Adrenal gland (tissue), 12 donors: ENCODE data around the gene GNB1L. TPM values are rescaled to one million over a fixed set of nuclear protein-coding genes. Genes with fewer than 3 reads are reported as not detected.

ENCODE experiments used
- DNase-seq, 7 donors: peaks; one replicate each; pipeline ENCODE4 v3.0.0-alpha.2; 2019 to 2020
- H3K27ac ChIP-seq, 5 donors: fragments of 200-600 bp; sonication (generic) in 4 of 5; 1 replicate in 3 of 5; 2 replicates in 2 of 5; pipeline versions ENCODE4 v1.5.1 to v1.8.0; 2016 to 2020; ENCODE audit warnings: mild to moderate bottlenecking in 1 of 5
- H3K27me3 ChIP-seq: fragments of 200-600 bp; 2 replicates; pipeline ENCODE4 v1.8.0; 2021
- H3K36me3 ChIP-seq, 2 donors: fragments of 200-600 bp; replicated peaks in 1 of 2; 1 replicate in 1 of 2; 2 replicates in 1 of 2; pipeline versions ENCODE4 v1.5.1 to v1.8.0; 2018 to 2022
- H3K4me1 ChIP-seq, 2 donors: fragments of 200-600 bp; replicated peaks in 1 of 2; 1 replicate in 1 of 2; 2 replicates in 1 of 2; pipeline versions ENCODE4 v1.5.1 to v1.8.0; 2018 to 2021
- H3K4me3 ChIP-seq, 4 donors: fragments of 200-600 bp; sonication (generic) in 3 of 4; one replicate each; pipeline ENCODE4 v1.5.1; 2016 to 2018
- H3K9me3 ChIP-seq, 3 donors: fragments of 200-600 bp; sonication (generic) in 1 of 3; replicated peaks in 1 of 3; 1 replicate in 2 of 3; 2 replicates in 1 of 3; pipeline versions ENCODE4 v1.5.1 to v1.8.0; 2016 to 2021
- CTCF ChIP-seq, 6 experiments: fragments of 450-650 bp in 4 of 6; fragments of 200-600 bp in 2 of 6; sonication (generic) in 1 of 6; IDR thresholded peaks; 1 replicate in 5 of 6; 2 replicates in 1 of 6; pipeline versions ENCODE4 v1.5.1 to v1.8.0; 2016 to 2021; ENCODE audit warnings: antibody characterized with exemption in 6 of 6, mild to moderate bottlenecking in 2 of 6, moderate library complexity in 1 of 6
- POLR2A ChIP-seq, 2 donors: fragments of 450-650 bp; IDR thresholded peaks; one replicate each; pipeline ENCODE4 v1.6.1; 2017; ENCODE audit warnings: antibody characterized with exemption in 2 of 2, mild to moderate bottlenecking in 2 of 2, moderate library complexity in 1 of 2
- WGBS, 4 donors: extraction: QIAGEN DNeasy Blood & Tissue Kit in 2 of 4; methylation state at CpG; one replicate each; pipeline versions ENCODE4 v1.1.5 to v1.1.7; 2013 to 2017; 5-methylcytosine and 5-hydroxymethylcytosine counted together
- intact Hi-C, 2 donors: fragments of 100-400 bp; cut with DNase I; formaldehyde crosslinking; loops; one replicate each; pipeline versions ENCODE4 v1.14.1 to v1.15.0; 2022 to 2023
- polyA plus RNA-seq, 3 donors: library from polyadenylated mRNA; stranded (reverse); fragments of 200-250 nt in 2 of 3; fragments of 350-450 nt in 1 of 3; fragmentation: Illumina TruSeq in 1 of 3; extraction: RNeasy Lipid Tissue Mini Kit (QIAGEN cat#74804) in 1 of 3; gene quantifications; one replicate each; pipeline ENCODE4 v1.2.3, GENCODE V29; 2013 to 2014
- total RNA-seq, 9 donors: library from RNA; depleted of rRNA in 4 of 9; stranded (reverse); fragments of >200 nt in 4 of 9; fragments of 120-200 nt in 1 of 9; fragmentation: NEBNext Ultra II Directional in 1 of 9; extraction: Animal tissue kit (Norgen Biotek cat#: 25700) in 1 of 9; gene quantifications; one replicate each; pipeline versions ENCODE4 v1.1.0 to v1.2.4, GENCODE V29; 2013 to 2023
- donor health status: healthy with polysubstance abuse.
- donor health status: Bipolar disorder and iron deficiency.
- donor health status: DM: yes; HTN: yes; CAD: no.
- donor health status: DM: no; HTN: no; CAD: no.
- donor health status: DM: no; HTN: no; CAD: no.
- donor health status: DM: yes; HTN: yes; CAD: no.

The GNB1L gene
- total and polyA plus RNA-seq, 12 donors, result 0.26 to 6.6 (median 4.2) TPM; not detected in 1

- H3K9me3 ChIP-seq, result no peaks in the 10 kb centered on the region
- TF ChIP-seq POLR2A (IDR thresholded peaks at IDR 0.05), result no peak
- no peak for TF ChIP-seq CTCF (IDR thresholded peaks at IDR 0.05)
- intact Hi-C loops, result no loop called here
- peaks cover 8% of the 10 kb centered on the region in 2 donors for H3K4me1 ChIP-seq
- DNase-seq, result no peak
- H3K27ac ChIP-seq, result no peak overlapping the region
- H3K4me3 ChIP-seq, result no peak overlapping the region
- H3K27me3 ChIP-seq, result no peaks in the 10 kb centered on the region
- H3K36me3 ChIP-seq, result no peaks in the 10 kb centered on the region
- WGBS, 4 donors, result 93 to 96% (median 94%) methylated on average over 8 of the region's 8 CpGs
Measured at GRCh38 chr22:19859861-19860510, 5.3 kb upstream of the GNB1L start.

DNA sequence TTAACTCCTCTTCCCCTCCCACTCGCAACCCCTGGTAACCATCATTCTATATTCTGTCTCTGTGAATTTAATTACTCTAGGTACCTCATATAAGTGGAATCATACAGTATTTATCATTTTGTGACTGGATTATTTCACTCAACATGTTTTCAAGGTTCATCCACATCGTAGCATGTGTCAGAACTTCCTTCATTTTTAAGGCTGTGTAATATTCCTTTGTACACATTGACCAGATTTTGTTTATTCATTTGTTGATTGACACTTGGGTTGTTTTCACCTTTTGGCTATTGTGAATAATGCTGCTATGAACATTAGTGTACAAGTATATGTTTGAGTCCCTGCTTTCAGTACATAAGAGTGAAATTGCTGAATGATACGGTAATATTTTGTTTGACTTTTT, 2.7 kb upstream of the GNB1L start:
- WGBS, 4 donors, result 94 to 99% (median 98%) methylated on average over 3 of the region's 3 CpGs
- Histone ChIP-seq H3K36me3 (peaks cover 0 to under 1% of the 10 kb centered on the region in 2 donors), H3K27me3 (no peaks in the 10 kb centered on the region), H3K4me3 (no peak overlapping the region), H3K27ac (no peak overlapping the region), H3K4me1 (peaks cover 20 to 21% of the 10 kb centered on the region in 2 donors), H3K9me3 (no peaks in the 10 kb centered on the region)
- intact Hi-C loops, result no loop called here
- no peak for TF ChIP-seq CTCF (IDR thresholded peaks at IDR 0.05)
- no peak for TF ChIP-seq POLR2A (IDR thresholded peaks at IDR 0.05)
- DNase-seq, result no peak

GRCh38 chr22:19855504-19856409, 1.1 kb upstream of the GNB1L start:
- H3K4me3 ChIP-seq, result peak overlapping the region; percentile 5 to 88 (median 57)
- H3K27ac ChIP-seq, result peak overlapping the region; percentile 80 to 99 (median 97)
- H3K9me3 ChIP-seq, result no peaks in the 10 kb centered on the region
- H3K4me1 ChIP-seq, result peaks cover 20 to 21% of the 10 kb centered on the region in 2 donors
- peaks cover 0 to 17% of the 10 kb centered on the region in 2 donors for H3K36me3 ChIP-seq
- no peaks in the 10 kb centered on the region for H3K27me3 ChIP-seq
- peak; percentile 84 to 94 (median 86) for DNase-seq
- intact Hi-C loops, result no loop called here
- TF ChIP-seq CTCF (IDR thresholded peaks at IDR 0.05) (no peak), POLR2A (IDR thresholded peaks at IDR 0.05) (peak in 1 of 2 donors; percentile 55)
- 4 to 11% (median 7%) methylated on average over 9 to 24 of the region's 24 CpGs for WGBS, 4 donors
